NOMO-1 treated with dmso at 0.1 percent for 144 hours (cell line): Measurements from ENCODE around the gene NRXN2.

Experiments
- DNase-seq: peaks from one replicate; lab custom pipeline; 2025; ENCODE audit not compliant: unreplicated experiment; lab: John Stamatoyannopoulos, UW

The NRXN2 gene

GRCh38 chr11:64759131-64759721, 36.2 kb upstream of the NRXN2 start:
- DNase-seq: no peak

GRCh38 chr11:64758330-64759079, 35.5 kb upstream of the NRXN2 start:
- DNase-seq: no peak

GRCh38 chr11:64757549-64758329, 34.7 kb upstream of the NRXN2 start:
- DNase-seq: no peak

- DNase-seq: no peak
These were observed 32.8 kb upstream of the NRXN2 start for GRCh38 chr11:64755681-64756361.

GRCh38 chr11:64754919-64755662, 32.1 kb upstream of the NRXN2 start:
- no peak for DNase-seq

GRCh38 chr11:64754124-64754918, 31.3 kb upstream of the NRXN2 start:
- DNase-seq: no peak

- no peak for DNase-seq
These were observed 30.6 kb upstream of the NRXN2 start for GRCh38 chr11:64753380-64754123.

GRCh38 chr11:64753019-64753379, 30.0 kb upstream of the NRXN2 start:
- DNase-seq: no peak

GRCh38 chr11:64752175-64752970, 29.4 kb upstream of the NRXN2 start:
- no peak for DNase-seq

- no peak for DNase-seq
These were observed 28.6 kb upstream of the NRXN2 start for GRCh38 chr11:64751580-64751979.

GRCh38 chr11:64751136-64751535, 28.1 kb upstream of the NRXN2 start:
- DNase-seq: no peak

- DNase-seq: no peak
These were observed 27.5 kb upstream of the NRXN2 start for GRCh38 chr11:64750361-64751054.

GRCh38 chr11:64747961-64748665, 25.1 kb upstream of the NRXN2 start:
- DNase-seq: no peak

- no peak for DNase-seq
These were observed 23.5 kb upstream of the NRXN2 start for GRCh38 chr11:64746486-64746885.

- peak; percentile 35 for DNase-seq
These were observed 22.7 kb upstream of the NRXN2 start for GRCh38 chr11:64745521-64746328.

- peak; percentile 66 for DNase-seq
These were observed 22.2 kb upstream of the NRXN2 start for GRCh38 chr11:64745189-64745520.
